Right hindlimb (tissue), 1 donor: ENCODE results near the gene EPHB1.

Experiments used
- DNase-seq: peaks from one replicate; pipeline ENCODE4 v3.0.0-alpha.2; 2018

EPHB1 gene

GRCh38 chr3:134794950-134795745 is at the start of gene EPHB1:
Gene EPHB1, plus strand, starts transcription at chr3:134795260.
- DNase-seq: peak; percentile 94

GRCh38 chr3:134748698-134749097 is 46.4 kb upstream of the EPHB1 start:
- no peak for DNase-seq

- no peak for DNase-seq
Observed at GRCh38 chr3:134749174-134749573, 45.9 kb upstream of the EPHB1 start.

GRCh38 chr3:134749802-134750553 is 45.1 kb upstream of the EPHB1 start:
- DNase-seq: no peak

GRCh38 chr3:134751831-134752230 is 43.2 kb upstream of the EPHB1 start:
- no peak for DNase-seq

- DNase-seq: no peak
Observed at GRCh38 chr3:134752761-134753461, 42.1 kb upstream of the EPHB1 start.

- no peak for DNase-seq
Observed at GRCh38 chr3:134753999-134754742, 40.9 kb upstream of the EPHB1 start.

- DNase-seq: no peak
Observed at GRCh38 chr3:134754768-134755559, 40.1 kb upstream of the EPHB1 start.

- no peak for DNase-seq
Observed at GRCh38 chr3:134755821-134756220, 39.2 kb upstream of the EPHB1 start.

GRCh38 chr3:134757549-134758069 is 37.5 kb upstream of the EPHB1 start:
- no peak for DNase-seq

- no peak for DNase-seq
Observed at GRCh38 chr3:134761213-134761612, 33.8 kb upstream of the EPHB1 start.

GRCh38 chr3:134762016-134762415 is 33.0 kb upstream of the EPHB1 start:
- no peak for DNase-seq

- DNase-seq: no peak
Observed at GRCh38 chr3:134765468-134765867, 29.6 kb upstream of the EPHB1 start.

GRCh38 chr3:134766290-134766689 is 28.8 kb upstream of the EPHB1 start:
- no peak for DNase-seq

GRCh38 chr3:134768116-134768515 is 26.9 kb upstream of the EPHB1 start:
- no peak for DNase-seq

GRCh38 chr3:134768837-134769236 is 26.2 kb upstream of the EPHB1 start:
- no peak for DNase-seq

GRCh38 chr3:134769287-134769868 is 25.7 kb upstream of the EPHB1 start:
- DNase-seq: no peak

- DNase-seq: no peak
Observed at GRCh38 chr3:134772011-134772410, 23.0 kb upstream of the EPHB1 start.

GRCh38 chr3:134772591-134772990 is 22.5 kb upstream of the EPHB1 start:
- no peak for DNase-seq

- no peak for DNase-seq
Observed at GRCh38 chr3:134775831-134776230, 19.2 kb upstream of the EPHB1 start.

GRCh38 chr3:134776518-134776917 is 18.5 kb upstream of the EPHB1 start:
- DNase-seq: no peak
